ENCODE data around the gene DNAJC4. TPM values are rescaled to one million over a fixed set of nuclear protein-coding genes. Genes with fewer than 3 reads are reported as not detected.
A peak's percentile ranks its signal among the peaks of the same experiment; 100 is the strongest.

The DNAJC4 gene
- total RNA-seq (2021): 26.0 to 27.2 TPM (median 27.1 TPM) in 3 replicates
- percentile 52 among the genes with signal in this experiment for Bru-seq, nascent RNA
- long read RNA-seq, experiment 1, partial matches to known transcripts: 25 of 47 reads
- long read RNA-seq, experiment 1, other reads (novel, unspliced or antisense): 20 of 47 reads
- long read RNA-seq, experiment 2, partial matches to known transcripts: 28 of 41 reads
- long read RNA-seq, experiment 2, other reads (novel, unspliced or antisense): 12 of 41 reads
- long read RNA-seq, experiment 3, partial matches to known transcripts: 16 of 21 reads
- long read RNA-seq, experiment 3, other reads (novel, unspliced or antisense): 2 of 21 reads

GRCh38 chr11:64230171-64230984 is at the start of gene DNAJC4:
Gene DNAJC4, plus strand, starts transcription at chr11:64230548. Its CDS starts 307 bp downstream, at chr11:64230855.
- H3K4me3 Mint-ChIP-seq: peak within 1 kb of the TSS; percentile 82
- ATAC-seq (peak; percentile 53), DNase-seq (ENCODE audit: low spot score) (peak; percentile 96)
- H3K27me3 Mint-ChIP-seq (ENCODE audit: low read depth): peaks cover 16% of the 10 kb centered on the region
- peaks cover 1% of the 10 kb centered on the region; the same call in 1 of the 2 replicates for H3K36me3 Mint-ChIP-seq
- peaks cover 36% of the 10 kb centered on the region for H3K4me1 Mint-ChIP-seq
- H3K9me3 Mint-ChIP-seq: no peaks in the 10 kb centered on the region
- peak within 1 kb of the TSS; percentile 90 for H3K27ac Mint-ChIP-seq
- ChIA-PET CTCF (interaction anchor here (0.6 to 2.8 kb wide), 5 partner anchors 17 to 126 kb away, joined by 3 to 25 read pairs (median 3); partner anchors contain the start of gene PLCB3), POLR2A (interaction anchor here (0.5 to 1.0 kb wide), 4 partner anchors 21 to 221 kb away, joined by 3 to 5 read pairs (median 3); partner anchors contain the start of genes PRDX5 and STIP1)
- no peak for TF ChIP-seq MYBL2 (CRISPR knock-in tag; IDR thresholded peaks at IDR 0.05)
- no peak for TF ChIP-seq JAZF1 (CRISPR knock-in tag; IDR thresholded peaks at IDR 0.05)
- peak; percentile 46 for TF ChIP-seq NFYB (CRISPR knock-in tag; conservative IDR thresholded peaks at IDR 0.05; ENCODE audit: low read depth)
- TF ChIP-seq, protein P1, sequence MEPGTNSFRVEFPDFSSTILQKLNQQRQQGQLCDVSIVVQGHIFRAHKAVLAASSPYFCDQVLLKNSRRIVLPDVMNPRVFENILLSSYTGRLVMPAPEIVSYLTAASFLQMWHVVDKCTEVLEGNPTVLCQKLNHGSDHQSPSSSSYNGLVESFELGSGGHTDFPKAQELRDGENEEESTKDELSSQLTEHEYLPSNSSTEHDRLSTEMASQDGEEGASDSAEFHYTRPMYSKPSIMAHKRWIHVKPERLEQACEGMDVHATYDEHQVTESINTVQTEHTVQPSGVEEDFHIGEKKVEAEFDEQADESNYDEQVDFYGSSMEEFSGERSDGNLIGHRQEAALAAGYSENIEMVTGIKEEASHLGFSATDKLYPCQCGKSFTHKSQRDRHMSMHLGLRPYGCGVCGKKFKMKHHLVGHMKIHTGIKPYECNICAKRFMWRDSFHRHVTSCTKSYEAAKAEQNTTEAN (CRISPR knock-in tag; IDR thresholded peaks at IDR 0.05): no peak
- TF ChIP-seq CREB1 (CRISPR knock-in tag; IDR thresholded peaks at IDR 0.05): peak; percentile 51; the same call in 1 of the 2 replicates
- TF ChIP-seq HMGA2 (CRISPR knock-in tag; IDR thresholded peaks at IDR 0.05): no peak
- TF ChIP-seq NFE2L1 (CRISPR knock-in tag; IDR thresholded peaks at IDR 0.05): no peak
- TF ChIP-seq SMAD4 (CRISPR knock-in tag; IDR thresholded peaks at IDR 0.05): no peak
- TF ChIP-seq TEAD4 (CRISPR knock-in tag; IDR thresholded peaks at IDR 0.05): no peak
- no peak for TF ChIP-seq SMAD3 (CRISPR knock-in tag; IDR thresholded peaks at IDR 0.05; ENCODE audit: borderline replicate concordance)
- TF ChIP-seq CDX4 (CRISPR knock-in tag; IDR thresholded peaks at IDR 0.05; ENCODE audit: borderline replicate concordance): no peak
- no peak for TF ChIP-seq ZNF263 (CRISPR knock-in tag; IDR thresholded peaks at IDR 0.05; ENCODE audit: low read depth)
- no peak for TF ChIP-seq TCF7 (CRISPR knock-in tag; IDR thresholded peaks at IDR 0.05; ENCODE audit: low read depth)
- TF ChIP-seq PRRX2 (CRISPR knock-in tag; IDR thresholded peaks at IDR 0.05): no peak
- TF ChIP-seq TP53 (CRISPR knock-in tag; IDR thresholded peaks at IDR 0.05): no peak
- TF ChIP-seq E2F1 (CRISPR knock-in tag; IDR thresholded peaks at IDR 0.05): no peak
- no peak for TF ChIP-seq HMGXB4 (CRISPR knock-in tag; IDR thresholded peaks at IDR 0.05)
- TF ChIP-seq, protein P2, sequence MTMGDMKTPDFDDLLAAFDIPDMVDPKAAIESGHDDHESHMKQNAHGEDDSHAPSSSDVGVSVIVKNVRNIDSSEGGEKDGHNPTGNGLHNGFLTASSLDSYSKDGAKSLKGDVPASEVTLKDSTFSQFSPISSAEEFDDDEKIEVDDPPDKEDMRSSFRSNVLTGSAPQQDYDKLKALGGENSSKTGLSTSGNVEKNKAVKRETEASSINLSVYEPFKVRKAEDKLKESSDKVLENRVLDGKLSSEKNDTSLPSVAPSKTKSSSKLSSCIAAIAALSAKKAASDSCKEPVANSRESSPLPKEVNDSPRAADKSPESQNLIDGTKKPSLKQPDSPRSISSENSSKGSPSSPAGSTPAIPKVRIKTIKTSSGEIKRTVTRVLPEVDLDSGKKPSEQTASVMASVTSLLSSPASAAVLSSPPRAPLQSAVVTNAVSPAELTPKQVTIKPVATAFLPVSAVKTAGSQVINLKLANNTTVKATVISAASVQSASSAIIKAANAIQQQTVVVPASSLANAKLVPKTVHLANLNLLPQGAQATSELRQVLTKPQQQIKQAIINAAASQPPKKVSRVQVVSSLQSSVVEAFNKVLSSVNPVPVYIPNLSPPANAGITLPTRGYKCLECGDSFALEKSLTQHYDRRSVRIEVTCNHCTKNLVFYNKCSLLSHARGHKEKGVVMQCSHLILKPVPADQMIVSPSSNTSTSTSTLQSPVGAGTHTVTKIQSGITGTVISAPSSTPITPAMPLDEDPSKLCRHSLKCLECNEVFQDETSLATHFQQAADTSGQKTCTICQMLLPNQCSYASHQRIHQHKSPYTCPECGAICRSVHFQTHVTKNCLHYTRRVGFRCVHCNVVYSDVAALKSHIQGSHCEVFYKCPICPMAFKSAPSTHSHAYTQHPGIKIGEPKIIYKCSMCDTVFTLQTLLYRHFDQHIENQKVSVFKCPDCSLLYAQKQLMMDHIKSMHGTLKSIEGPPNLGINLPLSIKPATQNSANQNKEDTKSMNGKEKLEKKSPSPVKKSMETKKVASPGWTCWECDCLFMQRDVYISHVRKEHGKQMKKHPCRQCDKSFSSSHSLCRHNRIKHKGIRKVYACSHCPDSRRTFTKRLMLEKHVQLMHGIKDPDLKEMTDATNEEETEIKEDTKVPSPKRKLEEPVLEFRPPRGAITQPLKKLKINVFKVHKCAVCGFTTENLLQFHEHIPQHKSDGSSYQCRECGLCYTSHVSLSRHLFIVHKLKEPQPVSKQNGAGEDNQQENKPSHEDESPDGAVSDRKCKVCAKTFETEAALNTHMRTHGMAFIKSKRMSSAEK (CRISPR knock-in tag; IDR thresholded peaks at IDR 0.05; ENCODE audit: borderline replicate concordance): no peak
- no peak for TF ChIP-seq ZNF219 (CRISPR knock-in tag; IDR thresholded peaks at IDR 0.05; ENCODE audit: borderline replicate concordance)
- TF ChIP-seq ZSCAN18 (CRISPR knock-in tag; IDR thresholded peaks at IDR 0.05): no peak
- TF ChIP-seq, protein P3, sequence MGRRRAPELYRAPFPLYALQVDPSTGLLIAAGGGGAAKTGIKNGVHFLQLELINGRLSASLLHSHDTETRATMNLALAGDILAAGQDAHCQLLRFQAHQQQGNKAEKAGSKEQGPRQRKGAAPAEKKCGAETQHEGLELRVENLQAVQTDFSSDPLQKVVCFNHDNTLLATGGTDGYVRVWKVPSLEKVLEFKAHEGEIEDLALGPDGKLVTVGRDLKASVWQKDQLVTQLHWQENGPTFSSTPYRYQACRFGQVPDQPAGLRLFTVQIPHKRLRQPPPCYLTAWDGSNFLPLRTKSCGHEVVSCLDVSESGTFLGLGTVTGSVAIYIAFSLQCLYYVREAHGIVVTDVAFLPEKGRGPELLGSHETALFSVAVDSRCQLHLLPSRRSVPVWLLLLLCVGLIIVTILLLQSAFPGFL (CRISPR knock-in tag; IDR thresholded peaks at IDR 0.05; ENCODE audit: borderline replicate concordance): no peak
- no peak for TF ChIP-seq ZNF396 (CRISPR knock-in tag; IDR thresholded peaks at IDR 0.05; ENCODE audit: borderline replicate concordance)
- 0 out of 2 replicates have a peak, but pooled peaks have one; percentile 21 for TF ChIP-seq GABPB1 (CRISPR knock-in tag; IDR thresholded peaks at IDR 0.05)
- TF ChIP-seq ZNF121 (CRISPR knock-in tag; IDR thresholded peaks at IDR 0.05): no peak
- TF ChIP-seq JUN (CRISPR knock-in tag; IDR thresholded peaks at IDR 0.05): no peak

Measured in WTC11 (cell line).